NCI-H524 (cell line): Measurements from ENCODE around the gene NEU4.

Experiments used
- DNase-seq, 2 experiments: peaks; one replicate each; lab custom pipeline; 2025; lab: John Stamatoyannopoulos, UW

Gene NEU4

GRCh38 chr2:241865416-241865956 lies 56.5 kb downstream of the NEU4 start:
- no peak for DNase-seq

GRCh38 chr2:241865957-241866789 lies 57.2 kb downstream of the NEU4 start:
- no peak for DNase-seq
